ENCODE results near the gene ASRGL1. TPM values are rescaled to one million over a fixed set of nuclear protein-coding genes. Genes with fewer than 3 reads are reported as not detected.

Gene ASRGL1
- total and polyA plus RNA-seq, 2 of the 13 experiments (the other 11 are each of a cell fraction or from before 2014, with no cell fraction given): 50.8 to 97.5 TPM

DNA sequence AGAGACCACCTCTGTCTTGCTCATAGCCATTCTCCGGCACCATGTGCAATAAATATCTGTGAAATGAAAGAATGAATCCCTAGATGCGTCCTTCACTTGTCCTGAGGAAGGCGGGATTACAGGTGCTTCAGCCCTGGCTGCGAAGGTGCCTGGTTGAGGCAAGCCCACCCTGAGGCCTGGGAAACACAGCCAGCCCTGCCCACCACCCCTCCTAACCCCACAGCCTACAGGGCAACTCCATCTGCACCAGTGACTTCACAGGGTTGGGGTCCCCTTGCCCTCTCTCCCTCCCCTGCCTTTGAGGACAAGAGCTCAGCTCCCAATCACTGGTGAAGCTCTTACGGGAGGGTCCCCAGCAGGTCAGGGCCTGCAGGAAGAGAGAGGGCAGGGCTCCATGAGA, 64.1 kb downstream of the ASRGL1 start (continued):
- TF ChIP-seq HNF4G (IDR thresholded peaks at IDR 0.05; ENCODE audit: borderline replicate concordance, low read depth, low read length) (no peak), HNF4G (CRISPR knock-in tag; IDR thresholded peaks at IDR 0.05; ENCODE audit: borderline replicate concordance, low read depth) (no peak), ZNF747 (CRISPR knock-in tag; IDR thresholded peaks at IDR 0.05; ENCODE audit: borderline replicate concordance) (no peak), SRY (CRISPR knock-in tag; IDR thresholded peaks at IDR 0.05) (no peak)

DNA sequence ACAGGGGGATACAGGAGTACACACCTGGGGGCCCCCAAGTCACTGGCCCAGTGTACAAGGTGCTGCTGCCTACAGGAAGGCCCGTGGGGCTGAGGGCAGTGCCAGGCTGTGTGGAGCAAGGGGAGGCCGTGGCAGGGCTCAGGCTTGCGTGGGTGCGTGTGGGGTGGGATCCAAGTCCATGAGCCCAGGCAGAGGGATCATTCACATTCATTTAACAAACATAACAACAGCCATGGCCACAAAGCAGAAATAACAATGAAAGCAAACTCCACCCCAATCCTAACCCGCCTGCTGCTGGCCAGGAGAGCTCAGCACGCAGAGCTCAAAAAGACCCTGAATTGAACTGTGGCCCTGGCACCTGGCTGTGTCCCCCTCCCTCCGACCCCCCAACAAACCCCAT, 64.6 kb downstream of the ASRGL1 start:
- Histone ChIP-seq H3K79me2 (ENCODE audit: insufficient read depth, low read length) (no peaks in the 10 kb centered on the region), H3K27ac (ENCODE audit: extremely low read length, insufficient read depth, low read length) (no peak overlapping the region), H3K4me2 (ENCODE audit: low read depth, low read length) (peak overlapping the region; percentile 45; the same call in 1 of the 2 replicates), H4K20me1 (ENCODE audit: insufficient read depth, low read length) (no peaks in the 10 kb centered on the region), H3K27me3 (ENCODE audit: control insufficient read depth in 1 of 2, insufficient read depth in 2 of 2, low read length in 2 of 2) (peaks cover 5 to 43% of the 10 kb centered on the region in 2 experiments; a peak in 4 of 5 replicates), H3K9ac (ENCODE audit: insufficient read depth, low read depth, low read length) (no peak overlapping the region), H3K9me3 (ENCODE audit: low read length) (no peaks in the 10 kb centered on the region), H3K4me3 (replicated peaks in 1 of 3; ENCODE audit: insufficient read depth in 1 of 3, low read depth in 2 of 3, low read length in 3 of 3) (peak overlapping the region in 1 of 3 experiments; percentile 23; a peak in 1 of 6 replicates), H3K4me1 (ENCODE audit: insufficient read depth, low read length) (peaks cover 52% of the 10 kb centered on the region), H2AFZ (ENCODE audit: low read length) (no peak overlapping the region), H3K36me3 (replicated peaks in 1 of 2; ENCODE audit: control insufficient read depth in 1 of 2, insufficient read depth in 2 of 2, low read length in 2 of 2) (no peaks in the 10 kb centered on the region)
- DNase-seq (ENCODE audit: low spot score): no peak
- FAIRE-seq: no peak
- in situ Hi-C loops (cut with HindIII; ENCODE audit: extremely low pct_ligation_motif_present, low pct_unique_long_range_greater_than_20kb): no loop called here
- ChIA-PET CTCF (ENCODE audit: low intra/inter-chr PET ratio, low total read pairs) (no interaction called here), POLR2A (interaction anchor here (1.3 kb wide), 2 partner anchors 9 to 325 kb away, joined by 3 to 4 read pairs; no protein-coding TSS in a partner anchor)
- intact Hi-C loops (cut with micrococcal nuclease; ENCODE audit: unreplicated experiment): no loop called here
- WGBS (ENCODE audit: low lambda C conversion rate): 25% methylated on average over 2 of the region's 7 CpGs
- BruUV-seq (replicated peaks): no TSS peak
- no peak for ATAC-seq
- TF ChIP-seq, protein P1, sequence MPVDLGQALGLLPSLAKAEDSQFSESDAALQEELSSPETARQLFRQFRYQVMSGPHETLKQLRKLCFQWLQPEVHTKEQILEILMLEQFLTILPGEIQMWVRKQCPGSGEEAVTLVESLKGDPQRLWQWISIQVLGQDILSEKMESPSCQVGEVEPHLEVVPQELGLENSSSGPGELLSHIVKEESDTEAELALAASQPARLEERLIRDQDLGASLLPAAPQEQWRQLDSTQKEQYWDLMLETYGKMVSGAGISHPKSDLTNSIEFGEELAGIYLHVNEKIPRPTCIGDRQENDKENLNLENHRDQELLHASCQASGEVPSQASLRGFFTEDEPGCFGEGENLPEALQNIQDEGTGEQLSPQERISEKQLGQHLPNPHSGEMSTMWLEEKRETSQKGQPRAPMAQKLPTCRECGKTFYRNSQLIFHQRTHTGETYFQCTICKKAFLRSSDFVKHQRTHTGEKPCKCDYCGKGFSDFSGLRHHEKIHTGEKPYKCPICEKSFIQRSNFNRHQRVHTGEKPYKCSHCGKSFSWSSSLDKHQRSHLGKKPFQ (CRISPR knock-in tag; IDR thresholded peaks at IDR 0.05; ENCODE audit: insufficient replicate concordance): no peak
- no peak for TF ChIP-seq ZFYVE20 (CRISPR knock-in tag; IDR thresholded peaks at IDR 0.05; ENCODE audit: borderline replicate concordance, low read depth)
- TF ChIP-seq, protein P2, sequence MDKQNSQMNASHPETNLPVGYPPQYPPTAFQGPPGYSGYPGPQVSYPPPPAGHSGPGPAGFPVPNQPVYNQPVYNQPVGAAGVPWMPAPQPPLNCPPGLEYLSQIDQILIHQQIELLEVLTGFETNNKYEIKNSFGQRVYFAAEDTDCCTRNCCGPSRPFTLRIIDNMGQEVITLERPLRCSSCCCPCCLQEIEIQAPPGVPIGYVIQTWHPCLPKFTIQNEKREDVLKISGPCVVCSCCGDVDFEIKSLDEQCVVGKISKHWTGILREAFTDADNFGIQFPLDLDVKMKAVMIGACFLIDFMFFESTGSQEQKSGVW (CRISPR knock-in tag; IDR thresholded peaks at IDR 0.05; ENCODE audit: borderline replicate concordance): no peak
- TF ChIP-seq, protein P3, sequence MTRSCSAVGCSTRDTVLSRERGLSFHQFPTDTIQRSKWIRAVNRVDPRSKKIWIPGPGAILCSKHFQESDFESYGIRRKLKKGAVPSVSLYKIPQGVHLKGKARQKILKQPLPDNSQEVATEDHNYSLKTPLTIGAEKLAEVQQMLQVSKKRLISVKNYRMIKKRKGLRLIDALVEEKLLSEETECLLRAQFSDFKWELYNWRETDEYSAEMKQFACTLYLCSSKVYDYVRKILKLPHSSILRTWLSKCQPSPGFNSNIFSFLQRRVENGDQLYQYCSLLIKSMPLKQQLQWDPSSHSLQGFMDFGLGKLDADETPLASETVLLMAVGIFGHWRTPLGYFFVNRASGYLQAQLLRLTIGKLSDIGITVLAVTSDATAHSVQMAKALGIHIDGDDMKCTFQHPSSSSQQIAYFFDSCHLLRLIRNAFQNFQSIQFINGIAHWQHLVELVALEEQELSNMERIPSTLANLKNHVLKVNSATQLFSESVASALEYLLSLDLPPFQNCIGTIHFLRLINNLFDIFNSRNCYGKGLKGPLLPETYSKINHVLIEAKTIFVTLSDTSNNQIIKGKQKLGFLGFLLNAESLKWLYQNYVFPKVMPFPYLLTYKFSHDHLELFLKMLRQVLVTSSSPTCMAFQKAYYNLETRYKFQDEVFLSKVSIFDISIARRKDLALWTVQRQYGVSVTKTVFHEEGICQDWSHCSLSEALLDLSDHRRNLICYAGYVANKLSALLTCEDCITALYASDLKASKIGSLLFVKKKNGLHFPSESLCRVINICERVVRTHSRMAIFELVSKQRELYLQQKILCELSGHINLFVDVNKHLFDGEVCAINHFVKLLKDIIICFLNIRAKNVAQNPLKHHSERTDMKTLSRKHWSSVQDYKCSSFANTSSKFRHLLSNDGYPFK (CRISPR knock-in tag; IDR thresholded peaks at IDR 0.05; ENCODE audit: borderline replicate concordance): no peak
- no peak for TF ChIP-seq ZNF333 (CRISPR knock-in tag; IDR thresholded peaks at IDR 0.05; ENCODE audit: borderline replicate concordance)
- no peak for TF ChIP-seq ZNF225 (CRISPR knock-in tag; IDR thresholded peaks at IDR 0.05)
- TF ChIP-seq, protein P4, sequence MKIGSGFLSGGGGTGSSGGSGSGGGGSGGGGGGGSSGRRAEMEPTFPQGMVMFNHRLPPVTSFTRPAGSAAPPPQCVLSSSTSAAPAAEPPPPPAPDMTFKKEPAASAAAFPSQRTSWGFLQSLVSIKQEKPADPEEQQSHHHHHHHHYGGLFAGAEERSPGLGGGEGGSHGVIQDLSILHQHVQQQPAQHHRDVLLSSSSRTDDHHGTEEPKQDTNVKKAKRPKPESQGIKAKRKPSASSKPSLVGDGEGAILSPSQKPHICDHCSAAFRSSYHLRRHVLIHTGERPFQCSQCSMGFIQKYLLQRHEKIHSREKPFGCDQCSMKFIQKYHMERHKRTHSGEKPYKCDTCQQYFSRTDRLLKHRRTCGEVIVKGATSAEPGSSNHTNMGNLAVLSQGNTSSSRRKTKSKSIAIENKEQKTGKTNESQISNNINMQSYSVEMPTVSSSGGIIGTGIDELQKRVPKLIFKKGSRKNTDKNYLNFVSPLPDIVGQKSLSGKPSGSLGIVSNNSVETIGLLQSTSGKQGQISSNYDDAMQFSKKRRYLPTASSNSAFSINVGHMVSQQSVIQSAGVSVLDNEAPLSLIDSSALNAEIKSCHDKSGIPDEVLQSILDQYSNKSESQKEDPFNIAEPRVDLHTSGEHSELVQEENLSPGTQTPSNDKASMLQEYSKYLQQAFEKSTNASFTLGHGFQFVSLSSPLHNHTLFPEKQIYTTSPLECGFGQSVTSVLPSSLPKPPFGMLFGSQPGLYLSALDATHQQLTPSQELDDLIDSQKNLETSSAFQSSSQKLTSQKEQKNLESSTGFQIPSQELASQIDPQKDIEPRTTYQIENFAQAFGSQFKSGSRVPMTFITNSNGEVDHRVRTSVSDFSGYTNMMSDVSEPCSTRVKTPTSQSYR (CRISPR knock-in tag; IDR thresholded peaks at IDR 0.05; ENCODE audit: borderline replicate concordance): no peak
- TF ChIP-seq SMAD3 (CRISPR knock-in tag; IDR thresholded peaks at IDR 0.05): no peak
- no peak for TF ChIP-seq NFYC (CRISPR knock-in tag; IDR thresholded peaks at IDR 0.05)

Measured in HepG2 (cell line).